Subcutaneous adipose tissue (tissue), 4 donors: ENCODE results near the gene DNAJB6. TPM values are rescaled to one million over a fixed set of nuclear protein-coding genes. Genes with fewer than 3 reads are reported as not detected.

Experiments
- total RNA-seq, 4 donors: library from RNA; depleted of rRNA; stranded (reverse); fragments of >200 nt; gene quantifications; one replicate each; pipeline ENCODE4 v1.1.0, GENCODE V29; 2016
- TF ChIP-seq, protein P1 (sequence below): fragments of 450-650 bp; IDR thresholded peaks from one replicate; pipeline ENCODE4 v1.5.1; 2016; ENCODE audit warnings: low read depth, mild to moderate bottlenecking, control low read depth, antibody characterized with exemption, moderate library complexity

Gene DNAJB6
- total RNA-seq, 4 donors from 2014 or later, result 87.5 to 138 (median 92.7) TPM

DNA sequence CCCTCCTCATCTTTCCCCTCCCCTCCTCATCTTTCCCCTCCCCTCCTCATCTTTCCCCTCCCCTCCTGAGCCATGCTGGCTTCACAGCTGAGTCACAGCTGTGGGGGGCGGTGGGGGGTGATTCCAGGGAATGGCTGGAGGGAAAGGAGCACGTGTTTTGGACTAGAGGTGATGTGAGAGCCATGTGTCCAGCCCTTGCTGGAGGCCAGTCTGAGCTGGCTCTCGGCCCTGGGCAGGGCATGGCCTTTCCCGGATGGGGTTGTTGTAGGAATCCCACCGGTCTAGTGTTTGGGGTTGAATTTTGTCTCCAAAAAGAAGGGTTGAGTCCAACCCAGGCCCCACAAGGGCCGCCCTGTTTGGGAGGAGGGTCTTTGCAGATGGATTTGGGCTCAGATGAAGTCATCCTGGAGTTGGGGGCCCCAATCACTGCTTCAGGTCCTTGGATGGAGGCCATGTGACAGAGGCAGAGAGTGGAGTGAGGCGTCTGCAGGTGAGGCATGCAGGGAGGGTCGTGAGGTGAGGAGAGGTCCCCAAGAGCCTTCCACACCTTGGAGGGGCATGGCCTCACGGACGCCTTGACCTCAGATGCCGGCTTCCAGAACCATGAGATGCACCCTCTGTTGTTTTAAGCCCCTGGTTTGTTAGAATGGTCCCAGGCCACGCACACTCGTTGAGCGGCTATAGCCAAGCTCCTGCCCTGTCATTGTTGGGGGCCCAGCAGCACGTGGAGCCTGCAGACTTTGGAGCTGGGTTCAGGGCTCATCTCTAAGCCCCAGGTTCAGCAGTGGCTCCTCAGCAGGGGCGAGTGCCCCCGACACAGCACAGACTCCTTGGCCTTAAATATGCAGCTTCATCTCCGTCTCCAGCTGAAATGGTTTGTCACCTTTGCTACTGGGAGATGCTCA is 101.6 kb downstream of the DNAJB6 start:
- TF ChIP-seq, protein P1, sequence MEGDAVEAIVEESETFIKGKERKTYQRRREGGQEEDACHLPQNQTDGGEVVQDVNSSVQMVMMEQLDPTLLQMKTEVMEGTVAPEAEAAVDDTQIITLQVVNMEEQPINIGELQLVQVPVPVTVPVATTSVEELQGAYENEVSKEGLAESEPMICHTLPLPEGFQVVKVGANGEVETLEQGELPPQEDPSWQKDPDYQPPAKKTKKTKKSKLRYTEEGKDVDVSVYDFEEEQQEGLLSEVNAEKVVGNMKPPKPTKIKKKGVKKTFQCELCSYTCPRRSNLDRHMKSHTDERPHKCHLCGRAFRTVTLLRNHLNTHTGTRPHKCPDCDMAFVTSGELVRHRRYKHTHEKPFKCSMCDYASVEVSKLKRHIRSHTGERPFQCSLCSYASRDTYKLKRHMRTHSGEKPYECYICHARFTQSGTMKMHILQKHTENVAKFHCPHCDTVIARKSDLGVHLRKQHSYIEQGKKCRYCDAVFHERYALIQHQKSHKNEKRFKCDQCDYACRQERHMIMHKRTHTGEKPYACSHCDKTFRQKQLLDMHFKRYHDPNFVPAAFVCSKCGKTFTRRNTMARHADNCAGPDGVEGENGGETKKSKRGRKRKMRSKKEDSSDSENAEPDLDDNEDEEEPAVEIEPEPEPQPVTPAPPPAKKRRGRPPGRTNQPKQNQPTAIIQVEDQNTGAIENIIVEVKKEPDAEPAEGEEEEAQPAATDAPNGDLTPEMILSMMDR, result no peak

DNA sequence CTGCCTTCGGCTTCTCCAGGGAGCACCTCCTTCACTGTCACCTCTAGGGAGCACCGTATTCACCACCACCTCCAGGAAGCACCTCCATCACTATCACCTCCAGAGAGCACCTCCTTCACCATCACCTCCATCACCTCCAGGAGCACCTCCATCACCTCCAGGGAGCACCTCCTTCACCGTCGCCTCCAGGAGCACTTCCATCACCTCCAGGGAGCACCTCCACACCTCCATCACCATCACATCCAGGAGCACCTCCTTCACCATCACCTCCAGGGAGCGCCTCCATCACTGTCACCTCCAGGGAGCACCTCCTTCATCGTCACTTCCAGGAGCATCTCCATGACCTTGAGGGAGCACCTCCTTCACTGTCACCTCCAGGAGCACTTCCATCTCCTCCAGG is 102.3 kb downstream of the DNAJB6 start:
- TF ChIP-seq, protein P1, result no peak

DNA sequence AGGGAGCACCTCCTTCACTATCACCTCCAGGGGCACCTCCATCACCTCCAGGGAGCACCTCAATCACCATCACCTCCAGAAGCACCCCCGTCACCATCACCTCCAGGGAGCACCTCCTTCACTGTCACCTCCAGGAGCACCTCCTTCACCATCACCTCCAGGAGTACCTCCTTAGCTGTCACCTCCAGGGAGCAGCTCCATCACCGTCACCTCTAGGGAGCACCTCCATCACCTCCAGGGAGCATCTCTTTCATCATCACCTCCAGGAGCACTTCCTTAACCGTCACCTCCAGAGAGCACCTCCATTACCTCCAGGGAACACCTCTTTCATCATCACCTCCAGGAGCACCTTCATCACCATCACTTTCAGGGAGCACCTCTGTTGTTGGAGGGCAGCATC is 103.0 kb downstream of the DNAJB6 start:
- TF ChIP-seq, protein P1, result no peak

DNA sequence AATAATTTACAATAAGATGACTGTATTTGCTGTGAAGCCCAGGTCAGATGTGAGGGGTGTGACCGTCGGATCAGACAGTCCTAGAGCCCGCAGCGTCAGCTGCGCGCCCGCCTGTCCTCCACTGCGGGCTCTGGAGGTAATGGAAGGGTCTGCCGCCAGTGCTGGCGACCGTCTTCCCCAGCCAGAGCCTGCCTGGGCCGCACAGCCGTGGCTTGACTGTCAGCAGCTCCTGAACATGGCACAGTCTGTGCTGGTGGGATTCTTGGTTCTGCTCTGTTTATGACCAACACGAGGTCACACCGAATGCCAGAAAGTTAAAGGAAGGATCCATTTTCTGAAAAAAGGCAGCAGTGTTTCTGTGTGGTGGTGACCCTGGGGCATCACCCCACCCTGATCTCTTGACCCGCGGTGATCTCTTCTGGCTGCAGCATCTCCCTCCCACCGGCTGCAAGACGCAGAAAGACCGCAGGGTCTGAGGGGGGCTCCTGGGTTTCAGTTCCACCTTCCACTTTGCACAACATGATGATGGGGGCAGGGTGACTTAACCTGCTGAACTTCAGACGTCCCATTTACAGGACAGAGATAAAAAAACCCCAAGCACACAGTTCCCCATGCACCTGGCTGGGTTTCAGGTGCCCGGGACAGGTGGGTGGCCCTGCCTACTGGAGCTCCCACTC is 103.7 kb downstream of the DNAJB6 start:
- TF ChIP-seq, protein P1, result no peak

DNA sequence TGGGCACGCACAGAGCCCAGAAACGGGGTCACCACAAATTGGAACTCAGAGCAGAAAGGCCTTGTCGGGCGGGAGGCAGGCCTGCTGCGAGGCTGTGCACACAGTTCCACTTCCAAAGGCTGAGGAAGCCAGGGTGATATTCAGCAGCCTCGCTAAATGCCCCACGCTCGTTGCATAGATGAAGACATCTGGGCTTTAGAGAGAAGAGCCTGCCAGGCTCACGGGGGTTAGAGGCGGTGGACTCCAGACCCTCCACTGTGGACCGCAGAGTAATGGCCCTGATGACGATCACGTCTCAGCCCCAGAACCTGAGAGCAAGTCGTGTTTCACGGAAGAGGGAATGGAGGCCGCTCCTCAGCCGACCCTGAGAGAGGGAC is 104.2 kb downstream of the DNAJB6 start:
- TF ChIP-seq, protein P1, result no peak

GRCh38 chr7:157442456-157442855 is 105.7 kb downstream of the DNAJB6 start:
- TF ChIP-seq, protein P1, result no peak

GRCh38 chr7:157442993-157443831 is 106.4 kb downstream of the DNAJB6 start:
- TF ChIP-seq, protein P1, result no peak
